Measurements from ENCODE around the gene SLC51B. TPM values are rescaled to one million over a fixed set of nuclear protein-coding genes. Genes with fewer than 3 reads are reported as not detected.

SLC51B gene
- polyA plus RNA-seq, 1 of the 3 experiments (the other 2 are of a cell fraction): not detected

- H3K27me3 ChIP-seq (ENCODE audit: insufficient read depth): 0 out of 2 replicates have a peak, but pooled peaks cover 6% of the 10 kb centered on the region
- no peak for DNase-seq
- no peaks in the 10 kb centered on the region for H3K9me3 ChIP-seq
- H3K4me1 ChIP-seq (ENCODE audit: control insufficient read depth in 1 of 2, insufficient read depth in 2 of 2, low read depth in 1 of 2, low read length in 1 of 2): peaks cover 0 to 6% of the 10 kb centered on the region in 2 experiments; a peak in 1 of 4 replicates
- TF ChIP-seq PBX3 (IDR thresholded peaks at IDR 0.05): no peak
- no peak for TF ChIP-seq YY1 (IDR thresholded peaks at IDR 0.05; ENCODE audit: low read depth)
- TF ChIP-seq, protein P1, sequence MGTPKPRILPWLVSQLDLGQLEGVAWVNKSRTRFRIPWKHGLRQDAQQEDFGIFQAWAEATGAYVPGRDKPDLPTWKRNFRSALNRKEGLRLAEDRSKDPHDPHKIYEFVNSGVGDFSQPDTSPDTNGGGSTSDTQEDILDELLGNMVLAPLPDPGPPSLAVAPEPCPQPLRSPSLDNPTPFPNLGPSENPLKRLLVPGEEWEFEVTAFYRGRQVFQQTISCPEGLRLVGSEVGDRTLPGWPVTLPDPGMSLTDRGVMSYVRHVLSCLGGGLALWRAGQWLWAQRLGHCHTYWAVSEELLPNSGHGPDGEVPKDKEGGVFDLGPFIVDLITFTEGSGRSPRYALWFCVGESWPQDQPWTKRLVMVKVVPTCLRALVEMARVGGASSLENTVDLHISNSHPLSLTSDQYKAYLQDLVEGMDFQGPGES (IDR thresholded peaks at IDR 0.05; ENCODE audit: low read depth, low read length): no peak
- TF ChIP-seq ZBTB33 (IDR thresholded peaks at IDR 0.05; ENCODE audit: borderline replicate concordance, low read depth): no peak
- TF ChIP-seq REST (IDR thresholded peaks at IDR 0.05; ENCODE audit: low read depth, low read length): no peak
- TF ChIP-seq NRF1 (IDR thresholded peaks at IDR 0.05; ENCODE audit: low read depth, low read length): no peak
- no peak for TF ChIP-seq MXI1 (IDR thresholded peaks at IDR 0.05; ENCODE audit: low read depth, low read length)
- TF ChIP-seq SIN3A (IDR thresholded peaks at IDR 0.05; ENCODE audit: borderline replicate concordance, low read depth, low read length): no peak
- TF ChIP-seq, protein P2, sequence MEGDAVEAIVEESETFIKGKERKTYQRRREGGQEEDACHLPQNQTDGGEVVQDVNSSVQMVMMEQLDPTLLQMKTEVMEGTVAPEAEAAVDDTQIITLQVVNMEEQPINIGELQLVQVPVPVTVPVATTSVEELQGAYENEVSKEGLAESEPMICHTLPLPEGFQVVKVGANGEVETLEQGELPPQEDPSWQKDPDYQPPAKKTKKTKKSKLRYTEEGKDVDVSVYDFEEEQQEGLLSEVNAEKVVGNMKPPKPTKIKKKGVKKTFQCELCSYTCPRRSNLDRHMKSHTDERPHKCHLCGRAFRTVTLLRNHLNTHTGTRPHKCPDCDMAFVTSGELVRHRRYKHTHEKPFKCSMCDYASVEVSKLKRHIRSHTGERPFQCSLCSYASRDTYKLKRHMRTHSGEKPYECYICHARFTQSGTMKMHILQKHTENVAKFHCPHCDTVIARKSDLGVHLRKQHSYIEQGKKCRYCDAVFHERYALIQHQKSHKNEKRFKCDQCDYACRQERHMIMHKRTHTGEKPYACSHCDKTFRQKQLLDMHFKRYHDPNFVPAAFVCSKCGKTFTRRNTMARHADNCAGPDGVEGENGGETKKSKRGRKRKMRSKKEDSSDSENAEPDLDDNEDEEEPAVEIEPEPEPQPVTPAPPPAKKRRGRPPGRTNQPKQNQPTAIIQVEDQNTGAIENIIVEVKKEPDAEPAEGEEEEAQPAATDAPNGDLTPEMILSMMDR (IDR thresholded peaks at IDR 0.05): no peak
- TF ChIP-seq TEAD4 (IDR thresholded peaks at IDR 0.05; ENCODE audit: borderline replicate concordance, insufficient read depth): no peak
- no peak for TF ChIP-seq RAD21 (IDR thresholded peaks at IDR 0.05; ENCODE audit: low read length)
- TF ChIP-seq RXRA (IDR thresholded peaks at IDR 0.05; ENCODE audit: borderline replicate concordance, low read depth): no peak
- WGBS (ENCODE audit: low lambda C conversion rate): 96% methylated on average over 45 of the region's 73 CpGs
- no peak within 1 kb of the TSS for H3K4me2 ChIP-seq
- no peaks in the 10 kb centered on the region for H3K36me3 ChIP-seq (replicated peaks in 1 of 2; ENCODE audit: control insufficient read depth in 1 of 2, insufficient read depth in 2 of 2, low read length in 1 of 2)
- POLR2A ChIA-PET: no interaction called here
- H3K27ac ChIP-seq (ENCODE audit: low read depth in 2 of 2, low read length in 1 of 2): no peak within 1 kb of the TSS
- H3F3A ChIP-seq (replicated peaks; ENCODE audit: insufficient read depth): no peaks in the 10 kb centered on the region
- CTCF ChIA-PET: interaction anchor here (0.8 to 4.6 kb wide), 6 partner anchors 8 to 42 kb away, joined by 3 to 39 read pairs (median 7); partner anchors contain the start of gene RASL12
- H4K20me1 ChIP-seq (ENCODE audit: insufficient read depth): no peaks in the 10 kb centered on the region
- H3K4me3 ChIP-seq (ENCODE audit: low read depth in 2 of 2, low read length in 1 of 2): no peak within 1 kb of the TSS
- no peak within 1 kb of the TSS for H3K9ac ChIP-seq
- H3K79me2 ChIP-seq (ENCODE audit: insufficient read depth): no peaks in the 10 kb centered on the region
- no peaks in the 10 kb centered on the region for H3K9me2 ChIP-seq
- H2AFZ ChIP-seq (ENCODE audit: low read depth): no peak within 1 kb of the TSS
These were observed 31.5 kb downstream of the SLC51B start, which contains the start of gene KBTBD13 for GRCh38 chr15:65076486-65077290. TSS of gene KBTBD13 (plus strand) at chr15:65076746. CDS start at chr15:65076816, 70 bp downstream.

All from SK-N-SH (cell line).